Fibroblast of lung (primary cell): ENCODE results near the gene LHFPL2.

Experiments
- CTCF ChIP-seq, 2 donors: IDR thresholded peaks in 1 of 2; conservative IDR thresholded peaks in 1 of 2; 1 replicate in 1 of 2; 2 replicates in 1 of 2; pipeline ENCODE4 v1.5.1; 2011 to 2012; ENCODE audit warnings: low read length in 2 of 2, control low read depth in 1 of 2, inconsistent platforms in 1 of 2, low read depth in 1 of 2, mild to moderate bottlenecking in 1 of 2
- EZH2 ChIP-seq: IDR thresholded peaks from 2 replicates; pipeline ENCODE4 v1.5.1; 2012; ENCODE audit warnings: low read length, control low read depth, mild to moderate bottlenecking; ENCODE audit errors: missing control alignments

GRCh38 chr5:78577071-78577807, 71.3 kb downstream of the LHFPL2 start:
- no peak for TF ChIP-seq EZH2
- TF ChIP-seq CTCF (conservative IDR thresholded peaks at IDR 0.05 in 1 of 2, IDR thresholded peaks at IDR 0.05 in 1 of 2; ENCODE audit: low read depth in 1 of 2, low read length in 2 of 2), result no peak
